EL (cell line): ENCODE results near the gene LTF.
"Not testable (repeated sequence)": the region's sequence is repeated elsewhere in the genome, so short reads cannot be mapped to it uniquely, and the experiment has no call there.

Experiments
- DNase-seq: peaks from one replicate; pipeline ENCODE4 v3.0.0-alpha.2; 2016

Gene LTF

GRCh38 chr3:46435081-46435726, 29.5 kb downstream of the LTF start:
- DNase-seq, result no peak

GRCh38 chr3:46433841-46434240, 30.9 kb downstream of the LTF start:
- DNase-seq, result no peak

GRCh38 chr3:46433118-46433517, 31.6 kb downstream of the LTF start:
- DNase-seq, result peak; percentile 13

GRCh38 chr3:46431905-46432304, 32.8 kb downstream of the LTF start:
- DNase-seq, result not testable (repeated sequence)

GRCh38 chr3:46430879-46431278, 33.8 kb downstream of the LTF start:
- DNase-seq, result not testable (repeated sequence)

- no peak for DNase-seq
Observed at GRCh38 chr3:46429671-46430070, 35.0 kb downstream of the LTF start.

GRCh38 chr3:46429250-46429649, 35.5 kb downstream of the LTF start:
- DNase-seq, result no peak

- no peak for DNase-seq
Observed at GRCh38 chr3:46427916-46428833, 36.5 kb downstream of the LTF start.

- DNase-seq, result not testable (repeated sequence)
Observed at GRCh38 chr3:46427404-46427803, 37.3 kb downstream of the LTF start.

- peak; percentile 65 for DNase-seq
Observed at GRCh38 chr3:46426476-46426875, 38.2 kb downstream of the LTF start.

- peak; percentile 21 for DNase-seq
Observed at GRCh38 chr3:46423588-46423987, 41.1 kb downstream of the LTF start.

GRCh38 chr3:46422617-46423016, 42.1 kb downstream of the LTF start:
- DNase-seq, result peak; percentile 28

- no peak for DNase-seq
Observed at GRCh38 chr3:46420931-46421330, 43.8 kb downstream of the LTF start.

GRCh38 chr3:46419816-46420215, 44.9 kb downstream of the LTF start:
- DNase-seq, result no peak

- DNase-seq, result no peak
Observed at GRCh38 chr3:46417841-46418611, 46.7 kb downstream of the LTF start.

- DNase-seq, result no peak
Observed at GRCh38 chr3:46416811-46417510, 47.7 kb downstream of the LTF start.

GRCh38 chr3:46416125-46416810, 48.4 kb downstream of the LTF start:
- no peak for DNase-seq

- DNase-seq, result no peak
Observed at GRCh38 chr3:46414739-46415138, 50.0 kb downstream of the LTF start.

- no peak for DNase-seq
Observed at GRCh38 chr3:46413951-46414350, 50.8 kb downstream of the LTF start.

GRCh38 chr3:46412786-46413298, 51.9 kb downstream of the LTF start:
- DNase-seq, result no peak

- no peak for DNase-seq
Observed at GRCh38 chr3:46411271-46411670, 53.4 kb downstream of the LTF start.

- peak; percentile 48 for DNase-seq
Observed at GRCh38 chr3:46410669-46411068, 54.0 kb downstream of the LTF start.
